CD4-positive, alpha-beta T cell treated with Interleukin-4 for 1 hour (primary cell): ENCODE measurements around the gene XPR1.
A peak's percentile ranks its signal among the peaks of the same experiment; 100 is the strongest.
"Not testable (repeated sequence)": the region's sequence is repeated elsewhere in the genome, so short reads cannot be mapped to it uniquely, and the experiment has no call there.

Experiments
- DNase-seq, 2 donors: peaks; one replicate each; pipeline ENCODE4 v3.0.0-alpha.2; 2020 to 2022

XPR1 gene

GRCh38 chr1:180786624-180787023 lies 154.8 kb downstream of the XPR1 start:
- no peak for DNase-seq

GRCh38 chr1:180787628-180788307 lies 155.9 kb downstream of the XPR1 start:
- no peak for DNase-seq

- DNase-seq = no peak
Measured at GRCh38 chr1:180789460-180789859, 157.6 kb downstream of the XPR1 start.

GRCh38 chr1:180791152-180791551 lies 159.3 kb downstream of the XPR1 start:
- DNase-seq = not testable (repeated sequence)

GRCh38 chr1:180791806-180792205 lies 160.0 kb downstream of the XPR1 start:
- peak in 1 of 2 donors; percentile 1 for DNase-seq

GRCh38 chr1:180793451-180793850 lies 161.6 kb downstream of the XPR1 start:
- no peak for DNase-seq

- no peak for DNase-seq
Measured at GRCh38 chr1:180796897-180797640, 165.2 kb downstream of the XPR1 start.

- DNase-seq = no peak
Measured at GRCh38 chr1:180800945-180801344, 169.1 kb downstream of the XPR1 start.

GRCh38 chr1:180802813-180803212 lies 171.0 kb downstream of the XPR1 start:
- DNase-seq = no peak

- DNase-seq = no peak
Measured at GRCh38 chr1:180805316-180805715, 173.5 kb downstream of the XPR1 start.

GRCh38 chr1:180811298-180811697 lies 179.5 kb downstream of the XPR1 start:
- DNase-seq = no peak

GRCh38 chr1:180811886-180812285 lies 180.1 kb downstream of the XPR1 start:
- DNase-seq = no peak

- no peak for DNase-seq
Measured at GRCh38 chr1:180814258-180814657, 182.4 kb downstream of the XPR1 start.

- no peak for DNase-seq
Measured at GRCh38 chr1:180815188-180815587, 183.4 kb downstream of the XPR1 start.

GRCh38 chr1:180816132-180816531 lies 184.3 kb downstream of the XPR1 start:
- DNase-seq = no peak

- no peak for DNase-seq
Measured at GRCh38 chr1:180821970-180822369, 190.1 kb downstream of the XPR1 start.

GRCh38 chr1:180831507-180831906 lies 199.7 kb downstream of the XPR1 start:
- DNase-seq = not testable (repeated sequence)

GRCh38 chr1:180833180-180833579 lies 201.4 kb downstream of the XPR1 start:
- not testable (repeated sequence) for DNase-seq

GRCh38 chr1:180836449-180836848 lies 204.6 kb downstream of the XPR1 start:
- no peak for DNase-seq

GRCh38 chr1:180837020-180837419 lies 205.2 kb downstream of the XPR1 start:
- DNase-seq = peak in 1 of 2 donors; percentile 17

GRCh38 chr1:180838535-180838934 lies 206.7 kb downstream of the XPR1 start:
- no peak for DNase-seq

- no peak for DNase-seq
Measured at GRCh38 chr1:180839547-180839946, 207.7 kb downstream of the XPR1 start.

- no peak for DNase-seq
Measured at GRCh38 chr1:180841415-180841814, 209.6 kb downstream of the XPR1 start.

- no peak for DNase-seq
Measured at GRCh38 chr1:180842052-180842451, 210.2 kb downstream of the XPR1 start.
